Upper lobe of left lung (tissue), 6 donors: ENCODE data around the gene LPIN1. TPM values are rescaled to one million over a fixed set of nuclear protein-coding genes. Genes with fewer than 3 reads are reported as not detected.

Experiments
- ATAC-seq, 2 donors: fragments of 200-7000 bp; cut with Tn5 transposase; one replicate each; pipeline ENCODE4 v1.9.1; 2022; ENCODE audit warnings: mild to moderate bottlenecking in 2 of 2, moderate library complexity in 2 of 2; ENCODE audit not compliant: low FRiP score in 2 of 2
- DNase-seq, 2 donors: peaks; one replicate each; pipeline ENCODE4 v3.0.0-alpha.2; 2019 to 2020
- H3K27ac ChIP-seq, 4 donors: fragments of 200-600 bp; sonication (generic); one replicate each; pipeline ENCODE4 v1.5.1; 2016 to 2019
- H3K27me3 ChIP-seq, 4 donors: fragments of 200-600 bp; sonication (generic); one replicate each; pipeline ENCODE4 v1.5.1; 2017 to 2019
- H3K36me3 ChIP-seq, 4 donors: fragments of 200-600 bp; sonication (generic); one replicate each; pipeline ENCODE4 v1.5.1; 2016 to 2019
- H3K4me1 ChIP-seq, 4 donors: fragments of 200-600 bp; sonication (generic); one replicate each; pipeline ENCODE4 v1.5.1; 2018 to 2019
- H3K4me3 ChIP-seq, 4 donors: fragments of 200-600 bp; sonication (generic); one replicate each; pipeline ENCODE4 v1.5.1; 2017 to 2019; ENCODE audit warnings: mild to moderate bottlenecking in 2 of 4, moderate library complexity in 1 of 4
- H3K9me3 ChIP-seq, 4 donors: fragments of 200-600 bp; sonication (generic); one replicate each; pipeline ENCODE4 v1.5.1; 2018 to 2019
- EP300 ChIP-seq, 4 donors: sonication (generic); formaldehyde crosslinking; IDR thresholded peaks; one replicate each; pipeline ENCODE4 v1.5.1; 2017; ENCODE audit warnings: antibody characterized with exemption in 4 of 4, control low read depth in 2 of 4
- POLR2A ChIP-seq, 4 donors: fragments of 450-650 bp; IDR thresholded peaks; one replicate each; pipeline ENCODE4 v1.5.1; 2016 to 2017; ENCODE audit warnings: antibody characterized with exemption in 4 of 4, mild to moderate bottlenecking in 2 of 4
- POLR2AphosphoS5 ChIP-seq, 2 donors: sonication (generic); formaldehyde crosslinking; IDR thresholded peaks; one replicate each; pipeline ENCODE4 v1.5.1; 2017; ENCODE audit warnings: antibody characterized with exemption in 2 of 2
- WGBS, 2 donors: methylation state at CpG; one replicate each; pipeline ENCODE4 v1.1.5; 2017 to 2018; 5-methylcytosine and 5-hydroxymethylcytosine counted together
- total RNA-seq, 6 donors: library from RNA; depleted of rRNA in 4 of 6; stranded (reverse); fragments of >200 nt in 4 of 6; gene quantifications; one replicate each; pipeline versions ENCODE4 v1.1.0 to v1.2.1, GENCODE V29; 2016 to 2021
- TF ChIP-seq, protein P1 (sequence below), 6 experiments: fragments of 450-650 bp in 4 of 6; fragments of 200-600 bp in 2 of 6; sonication (generic) in 2 of 6; IDR thresholded peaks; one replicate each; pipeline ENCODE4 v1.5.1; 2016 to 2019; ENCODE audit warnings: antibody characterized with exemption in 6 of 6
- donor health status: DM: no; HTN: no; CAD: no; lungs with moderate emphysema.
- donor health status: DM: no; HTN: yes; CAD: no; lungs with severe emphysema.

LPIN1 gene
- total RNA-seq, 6 donors from 2014 or later: 45.9 to 87.0 (median 54.2) TPM

DNA sequence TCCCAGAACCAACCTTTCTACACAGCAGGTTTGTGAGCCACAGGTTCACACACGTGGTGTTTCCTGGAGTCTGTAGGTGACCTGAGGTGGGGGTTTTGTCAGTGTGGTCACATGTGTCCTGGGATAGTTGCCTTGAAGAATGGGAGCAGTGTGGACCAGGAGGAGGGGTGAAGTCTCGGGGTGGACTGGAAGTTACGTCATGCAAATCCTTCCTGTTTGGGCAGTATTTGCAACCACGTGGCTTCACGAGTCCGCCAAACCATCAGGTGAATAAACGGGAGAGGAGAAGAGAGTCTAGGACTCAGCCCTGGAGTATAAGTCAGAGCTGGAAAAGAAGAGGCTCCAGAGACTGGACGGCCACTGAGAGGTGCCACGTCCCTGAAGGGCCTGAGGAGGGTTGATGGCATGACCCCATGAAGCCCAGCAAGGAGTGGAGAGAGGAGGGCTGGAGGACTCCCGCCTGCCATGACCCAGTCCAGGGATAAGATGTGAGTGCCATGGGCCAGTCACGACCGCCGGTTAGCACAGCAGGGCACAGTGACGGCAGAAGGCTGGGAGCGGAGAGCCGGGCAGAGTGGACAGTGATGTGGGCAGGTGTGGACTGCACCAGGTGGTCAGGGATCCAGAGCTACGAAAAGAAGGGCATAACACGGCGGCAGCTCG is 16.5 kb downstream of the LPIN1 start:
- no peak overlapping the region for H3K4me3 ChIP-seq
- 72 to 79% methylated on average over 20 of the region's 20 CpGs for WGBS, 2 donors
- TF ChIP-seq EP300 (IDR thresholded peaks at IDR 0.05): no peak
- no peak for TF ChIP-seq POLR2A (IDR thresholded peaks at IDR 0.05)
- no peak for TF ChIP-seq POLR2AphosphoS5 (IDR thresholded peaks at IDR 0.05)
- TF ChIP-seq, protein P1, sequence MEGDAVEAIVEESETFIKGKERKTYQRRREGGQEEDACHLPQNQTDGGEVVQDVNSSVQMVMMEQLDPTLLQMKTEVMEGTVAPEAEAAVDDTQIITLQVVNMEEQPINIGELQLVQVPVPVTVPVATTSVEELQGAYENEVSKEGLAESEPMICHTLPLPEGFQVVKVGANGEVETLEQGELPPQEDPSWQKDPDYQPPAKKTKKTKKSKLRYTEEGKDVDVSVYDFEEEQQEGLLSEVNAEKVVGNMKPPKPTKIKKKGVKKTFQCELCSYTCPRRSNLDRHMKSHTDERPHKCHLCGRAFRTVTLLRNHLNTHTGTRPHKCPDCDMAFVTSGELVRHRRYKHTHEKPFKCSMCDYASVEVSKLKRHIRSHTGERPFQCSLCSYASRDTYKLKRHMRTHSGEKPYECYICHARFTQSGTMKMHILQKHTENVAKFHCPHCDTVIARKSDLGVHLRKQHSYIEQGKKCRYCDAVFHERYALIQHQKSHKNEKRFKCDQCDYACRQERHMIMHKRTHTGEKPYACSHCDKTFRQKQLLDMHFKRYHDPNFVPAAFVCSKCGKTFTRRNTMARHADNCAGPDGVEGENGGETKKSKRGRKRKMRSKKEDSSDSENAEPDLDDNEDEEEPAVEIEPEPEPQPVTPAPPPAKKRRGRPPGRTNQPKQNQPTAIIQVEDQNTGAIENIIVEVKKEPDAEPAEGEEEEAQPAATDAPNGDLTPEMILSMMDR (IDR thresholded peaks at IDR 0.05): no peak
- no peaks in the 10 kb centered on the region for H3K9me3 ChIP-seq
- peaks cover 4 to 28% (median 9%) of the 10 kb centered on the region in 4 donors for H3K4me1 ChIP-seq
- H3K27me3 ChIP-seq: no peaks in the 10 kb centered on the region
- DNase-seq (no peak), ATAC-seq (no peak)
- H3K27ac ChIP-seq: no peak overlapping the region
- H3K36me3 ChIP-seq: peaks cover 0 to 30% (median 22%) of the 10 kb centered on the region in 4 donors

DNA sequence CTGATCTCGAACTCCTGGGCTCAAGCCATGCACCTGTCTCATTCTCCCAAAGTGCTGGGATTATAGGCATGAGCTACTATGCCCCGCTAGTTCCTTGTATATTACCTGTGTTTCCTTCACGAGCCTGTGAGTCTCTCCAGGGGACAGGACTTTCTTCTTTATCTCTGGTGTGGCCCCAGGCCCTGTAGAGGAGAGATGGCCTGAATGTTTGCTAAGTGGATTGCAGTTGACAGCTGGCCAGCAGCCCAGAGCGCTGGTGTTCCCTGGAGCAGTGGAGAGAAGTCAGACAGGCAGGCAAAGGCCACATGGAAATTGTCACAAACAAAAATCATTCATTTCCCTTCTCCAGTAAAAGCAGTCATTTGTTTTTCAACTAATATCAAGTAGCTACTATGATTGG is 17.9 kb downstream of the LPIN1 start:
- no peak for TF ChIP-seq POLR2A (IDR thresholded peaks at IDR 0.05)
- TF ChIP-seq EP300 (IDR thresholded peaks at IDR 0.05): no peak
- TF ChIP-seq, protein P1 (IDR thresholded peaks at IDR 0.05): no peak
- TF ChIP-seq POLR2AphosphoS5 (IDR thresholded peaks at IDR 0.05): no peak
- ATAC-seq (no peak), DNase-seq (no peak)
- H3K36me3 ChIP-seq: peaks cover 0 to 43% (median 26%) of the 10 kb centered on the region in 4 donors
- H3K4me1 ChIP-seq: peaks cover 0 to 18% (median 5%) of the 10 kb centered on the region in 4 donors
- WGBS, 2 donors: 77% methylated on average over 4 of the region's 4 CpGs
- H3K9me3 ChIP-seq: no peaks in the 10 kb centered on the region
- no peaks in the 10 kb centered on the region for H3K27me3 ChIP-seq
- H3K27ac ChIP-seq: no peak overlapping the region
- H3K4me3 ChIP-seq: no peak overlapping the region

DNA sequence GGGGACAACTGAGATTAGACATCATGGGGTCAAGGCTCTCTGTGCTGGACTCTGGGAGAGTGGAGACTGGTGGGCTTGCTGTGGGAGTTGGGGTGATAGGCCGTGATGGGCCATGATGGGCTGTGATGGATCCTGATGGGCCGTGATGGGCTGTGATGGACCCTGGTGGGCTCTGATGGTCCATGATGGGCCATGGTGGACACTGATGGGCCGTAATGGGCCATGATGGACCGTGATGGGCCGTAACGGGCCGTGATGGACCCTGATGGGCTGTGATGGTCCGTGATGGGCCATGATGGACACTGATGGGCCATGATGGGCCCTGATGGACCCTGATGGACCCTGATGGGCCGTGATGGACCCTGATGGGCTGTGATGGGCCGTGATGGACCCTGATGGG is 18.5 kb downstream of the LPIN1 start:
- Histone ChIP-seq H3K36me3 (peaks cover 0 to 47% (median 30%) of the 10 kb centered on the region in 4 donors), H3K9me3 (no peaks in the 10 kb centered on the region), H3K4me1 (peaks cover 0 to 18% (median 5%) of the 10 kb centered on the region in 4 donors), H3K27me3 (no peaks in the 10 kb centered on the region), H3K27ac (no peak overlapping the region), H3K4me3 (no peak overlapping the region)
- 89 to 91% methylated on average over 10 of the region's 10 CpGs for WGBS, 2 donors
- ATAC-seq (peak in 1 of 2 donors; percentile 15), DNase-seq (no peak)
- TF ChIP-seq POLR2AphosphoS5 (IDR thresholded peaks at IDR 0.05) (no peak), EP300 (IDR thresholded peaks at IDR 0.05) (no peak), POLR2A (IDR thresholded peaks at IDR 0.05) (no peak)
- TF ChIP-seq, protein P1 (IDR thresholded peaks at IDR 0.05): no peak

- Histone ChIP-seq H3K4me3 (no peak overlapping the region), H3K4me1 (peaks cover 0 to 18% (median 5%) of the 10 kb centered on the region in 4 donors), H3K27me3 (no peaks in the 10 kb centered on the region), H3K27ac (no peak overlapping the region), H3K36me3 (peaks cover 0 to 53% (median 35%) of the 10 kb centered on the region in 4 donors), H3K9me3 (no peaks in the 10 kb centered on the region)
- WGBS, 2 donors: 97 to 98% methylated on average over 13 of the region's 13 CpGs
- no peak for ATAC-seq
- no peak for TF ChIP-seq EP300 (IDR thresholded peaks at IDR 0.05)
- no peak for DNase-seq
Observed at GRCh38 chr2:11765501-11765900, 19.1 kb downstream of the LPIN1 start.

DNA sequence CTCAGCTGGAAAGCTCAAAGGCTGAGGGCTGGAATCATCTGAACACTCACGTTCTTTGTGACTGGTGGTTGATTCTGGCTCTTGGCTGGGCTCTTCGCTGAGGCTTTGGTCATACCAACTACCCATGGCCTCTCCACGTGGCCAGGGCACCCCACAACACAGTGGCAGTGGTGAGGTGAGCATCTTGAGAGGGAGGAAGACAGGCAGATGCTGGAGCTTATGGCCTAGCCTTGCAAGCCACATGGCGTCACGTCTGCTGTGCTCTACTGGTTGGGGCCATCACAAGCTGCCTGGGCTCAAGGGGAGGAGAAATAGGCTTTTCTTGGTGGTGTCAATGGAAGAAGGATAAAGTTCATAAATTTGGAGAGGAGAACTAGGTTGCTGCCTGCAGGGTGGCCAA is 19.6 kb downstream of the LPIN1 start:
- TF ChIP-seq, protein P1 (IDR thresholded peaks at IDR 0.05): no peak
- TF ChIP-seq EP300 (IDR thresholded peaks at IDR 0.05): no peak
- TF ChIP-seq POLR2A (IDR thresholded peaks at IDR 0.05): no peak
- TF ChIP-seq POLR2AphosphoS5 (IDR thresholded peaks at IDR 0.05): no peak
- Histone ChIP-seq H3K4me1 (peaks cover 0 to 18% (median 5%) of the 10 kb centered on the region in 4 donors), H3K4me3 (no peak overlapping the region), H3K27ac (no peak overlapping the region), H3K27me3 (no peaks in the 10 kb centered on the region), H3K36me3 (peaks cover 0 to 58% (median 39%) of the 10 kb centered on the region in 4 donors), H3K9me3 (no peaks in the 10 kb centered on the region)
- 85 to 94% methylated on average over 2 to 5 of the region's 5 CpGs for WGBS, 2 donors
- no peak for DNase-seq
- ATAC-seq: no peak
